Bone marrow (tissue), 2 donors: ENCODE results near the gene MEIS2.
A peak's percentile ranks its signal among the peaks of the same experiment; 100 is the strongest.

Experiments
- DNase-seq, 2 donors: peaks; one replicate each; lab custom pipeline; 2025; lab: John Stamatoyannopoulos, UW

The MEIS2 gene

GRCh38 chr15:36896949-36897348 lies 203.4 kb downstream of the MEIS2 start:
- no peak for DNase-seq

GRCh38 chr15:36894075-36894474 lies 206.3 kb downstream of the MEIS2 start:
- DNase-seq, result no peak

DNA sequence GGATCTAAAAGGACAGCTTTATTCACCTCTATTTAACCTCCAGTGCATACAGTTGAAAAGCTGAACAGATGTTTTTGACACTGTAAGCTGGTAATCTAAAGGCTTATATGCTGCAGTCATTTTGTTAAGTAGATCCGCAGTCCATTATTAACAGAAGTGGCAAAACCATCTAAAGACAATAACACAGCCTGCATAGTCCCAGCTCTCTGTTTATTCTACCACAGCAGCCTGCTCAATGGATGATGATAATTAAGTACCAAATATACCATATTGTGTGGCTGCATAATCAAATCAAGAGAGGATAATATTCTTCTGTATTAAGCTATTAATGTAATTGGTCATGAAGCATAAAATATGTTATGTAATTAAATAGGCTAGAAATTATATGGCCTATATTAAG lies 207.1 kb downstream of the MEIS2 start:
- DNase-seq, result no peak

DNA sequence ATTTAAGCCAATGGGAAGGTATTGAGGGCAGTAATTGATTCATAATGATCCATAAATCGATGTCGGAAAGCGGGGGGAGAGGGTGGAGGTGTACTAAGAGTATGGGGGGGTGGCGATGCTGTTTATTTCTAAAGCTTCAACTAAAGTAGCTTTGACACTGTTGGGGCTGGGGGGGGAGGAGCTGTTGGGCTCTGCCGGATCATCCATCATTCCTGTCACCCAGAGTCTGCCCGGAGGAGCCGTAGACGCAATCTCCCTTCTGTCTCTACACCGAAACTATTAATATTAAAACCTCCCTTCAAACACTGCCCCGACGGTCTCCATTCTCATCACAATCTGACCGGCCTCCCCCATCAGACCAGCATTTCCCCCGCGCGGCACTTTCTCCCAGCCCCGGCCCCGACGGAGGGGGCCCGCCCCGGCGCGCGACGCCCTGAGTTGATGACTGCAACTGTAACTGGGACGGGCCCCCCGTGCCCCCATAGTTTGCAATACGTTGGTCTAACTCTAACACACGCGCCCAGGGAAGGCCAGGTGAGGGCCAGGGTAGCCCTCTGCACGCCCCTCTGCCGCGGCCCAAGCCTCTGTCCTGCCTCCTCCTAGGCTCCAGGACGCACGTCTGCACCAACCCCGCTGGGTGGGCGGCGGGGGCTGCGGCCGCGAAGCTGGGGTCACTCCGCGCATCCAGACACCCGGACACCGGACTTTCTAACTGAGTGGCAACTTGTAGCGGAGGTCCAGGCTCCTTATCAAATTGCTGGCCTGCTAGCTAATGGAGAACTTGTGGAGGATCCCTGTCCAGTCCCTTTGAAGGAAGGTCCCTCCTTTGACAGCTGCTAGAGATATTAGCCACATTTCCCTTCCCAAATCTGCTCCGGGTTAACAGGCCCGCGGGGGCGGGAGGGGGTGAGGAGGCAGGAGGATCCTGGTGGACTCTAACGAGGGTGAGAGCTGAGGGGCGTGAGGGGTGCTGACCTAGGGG lies 212.0 kb downstream of the MEIS2 start:
- no peak for DNase-seq

DNA sequence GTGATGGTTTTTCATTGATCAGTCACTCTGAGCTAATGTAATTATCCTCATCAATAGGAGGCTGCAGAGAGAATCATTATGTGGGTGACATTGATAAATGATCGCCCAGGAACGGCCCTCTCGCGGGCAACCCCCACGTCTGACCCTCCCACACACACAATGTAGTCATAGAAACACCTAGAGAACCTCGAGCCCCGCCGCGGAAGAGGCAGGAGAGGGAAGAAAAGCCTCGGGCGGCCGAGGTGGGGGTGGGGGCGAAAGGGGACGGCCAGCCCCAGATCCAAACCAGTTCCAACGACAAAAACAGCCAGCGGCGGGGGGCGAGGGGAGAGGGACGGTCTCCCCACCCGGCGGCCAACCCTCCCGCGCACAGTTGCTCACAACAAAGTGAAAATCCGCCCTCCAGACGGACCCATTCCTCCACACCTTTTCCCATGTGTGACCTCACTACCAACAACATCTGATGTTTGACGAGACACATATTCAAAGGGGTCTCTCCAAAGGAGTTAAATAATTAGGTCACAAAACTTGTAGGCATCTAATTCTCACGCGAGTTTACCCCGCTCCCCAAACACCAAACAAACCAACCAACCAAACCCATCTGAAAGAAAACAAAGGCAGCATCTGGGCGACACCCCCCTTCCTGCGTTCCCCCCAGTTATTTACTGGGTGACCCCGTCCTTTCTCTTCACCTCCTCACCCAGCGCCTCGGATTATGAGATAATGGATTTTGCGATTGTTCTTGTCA lies 213.0 kb downstream of the MEIS2 start:
- DNase-seq, result no peak

DNA sequence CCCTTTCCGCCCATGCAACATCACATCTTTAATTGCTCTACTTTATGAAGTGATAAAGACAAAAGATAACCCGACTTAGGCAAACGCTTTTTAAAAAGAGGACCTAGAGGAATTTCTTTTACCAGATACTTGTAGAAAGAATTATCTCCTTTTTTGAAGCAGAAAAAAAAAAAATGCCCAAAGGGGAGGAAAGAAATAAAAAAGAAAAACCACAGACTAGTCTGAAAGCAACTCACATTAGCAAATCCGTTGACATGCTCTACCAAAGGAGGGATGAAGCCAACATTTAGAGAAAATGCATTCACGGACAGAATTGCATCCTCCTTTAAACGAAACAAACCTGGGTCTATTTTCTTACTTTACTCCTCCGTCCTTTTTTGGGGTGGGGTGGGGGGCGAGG lies 213.6 kb downstream of the MEIS2 start:
- no peak for DNase-seq

DNA sequence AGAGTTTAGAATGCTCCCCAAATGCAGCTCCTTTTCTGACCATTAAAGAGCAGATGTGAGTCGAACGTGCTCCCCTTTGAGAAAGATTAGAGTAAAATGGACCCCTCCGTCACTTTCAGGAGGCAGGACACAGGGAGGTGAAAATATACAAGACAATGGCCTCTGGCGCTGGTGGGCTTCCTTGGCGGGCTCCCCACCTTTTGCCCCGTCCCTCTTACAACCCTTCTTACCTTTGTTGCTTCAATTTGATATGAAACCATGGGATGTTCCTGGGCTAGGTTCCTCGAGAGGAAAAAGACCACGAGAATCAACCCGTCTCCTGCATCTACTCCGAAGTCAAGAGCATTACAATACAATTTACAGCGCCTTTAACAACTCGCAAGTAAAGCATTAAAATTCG lies 214.2 kb downstream of the MEIS2 start:
- no peak for DNase-seq

DNA sequence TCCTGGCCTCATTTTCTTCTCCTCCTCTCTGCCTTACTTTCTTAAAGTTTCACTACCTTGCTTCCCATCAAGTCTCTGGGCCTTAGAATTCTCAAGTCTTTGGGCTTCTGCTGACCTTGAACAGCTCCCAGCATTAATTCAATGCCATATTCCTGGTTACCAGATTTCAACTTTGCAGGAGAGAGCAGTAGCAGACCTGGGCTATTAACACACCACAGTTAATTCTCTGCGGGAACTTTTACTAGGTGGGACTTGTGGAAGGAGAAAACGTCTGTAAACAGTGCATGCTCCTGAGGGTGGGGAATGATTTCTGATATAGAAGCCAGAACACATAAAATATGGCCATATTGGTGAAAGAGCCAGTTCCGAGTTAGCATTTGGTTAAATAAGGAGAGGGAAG lies 214.6 kb downstream of the MEIS2 start:
- no peak for DNase-seq

DNA sequence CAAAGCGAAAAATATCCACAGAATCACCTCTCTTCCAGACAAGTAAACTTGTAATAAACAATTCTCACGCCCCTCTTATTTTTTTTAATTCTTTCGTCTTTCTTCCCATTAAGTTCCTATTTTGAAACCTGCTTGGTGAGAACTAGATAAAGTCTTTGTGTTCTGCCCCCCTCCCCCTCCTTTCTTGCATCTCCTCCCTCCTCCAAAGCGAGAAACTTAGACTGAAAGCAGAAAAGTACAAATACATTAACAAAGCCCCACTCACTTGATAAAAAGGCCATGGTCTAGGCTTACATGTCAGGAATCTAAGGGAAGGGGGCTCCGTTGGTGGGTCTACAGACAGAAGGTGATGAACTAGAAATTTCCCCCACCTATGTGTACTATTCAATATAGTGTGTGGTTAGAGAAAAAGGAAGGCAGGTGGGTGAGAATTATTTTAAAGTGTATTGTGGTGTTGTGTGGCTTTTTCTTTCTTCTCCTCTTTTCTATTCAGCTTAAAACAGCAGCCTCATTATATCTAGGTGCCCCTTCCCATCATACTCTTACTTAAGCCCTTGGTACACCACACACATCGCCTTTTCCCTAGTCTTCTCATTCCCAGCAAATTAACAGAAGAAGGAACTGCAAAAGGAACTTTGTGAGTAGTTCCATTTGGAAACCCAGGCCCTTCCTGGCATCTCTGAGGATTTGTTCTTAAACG lies 215.3 kb downstream of the MEIS2 start:
- DNase-seq, result no peak

GRCh38 chr15:36884518-36884875 lies 215.9 kb downstream of the MEIS2 start:
- DNase-seq, result no peak

DNA sequence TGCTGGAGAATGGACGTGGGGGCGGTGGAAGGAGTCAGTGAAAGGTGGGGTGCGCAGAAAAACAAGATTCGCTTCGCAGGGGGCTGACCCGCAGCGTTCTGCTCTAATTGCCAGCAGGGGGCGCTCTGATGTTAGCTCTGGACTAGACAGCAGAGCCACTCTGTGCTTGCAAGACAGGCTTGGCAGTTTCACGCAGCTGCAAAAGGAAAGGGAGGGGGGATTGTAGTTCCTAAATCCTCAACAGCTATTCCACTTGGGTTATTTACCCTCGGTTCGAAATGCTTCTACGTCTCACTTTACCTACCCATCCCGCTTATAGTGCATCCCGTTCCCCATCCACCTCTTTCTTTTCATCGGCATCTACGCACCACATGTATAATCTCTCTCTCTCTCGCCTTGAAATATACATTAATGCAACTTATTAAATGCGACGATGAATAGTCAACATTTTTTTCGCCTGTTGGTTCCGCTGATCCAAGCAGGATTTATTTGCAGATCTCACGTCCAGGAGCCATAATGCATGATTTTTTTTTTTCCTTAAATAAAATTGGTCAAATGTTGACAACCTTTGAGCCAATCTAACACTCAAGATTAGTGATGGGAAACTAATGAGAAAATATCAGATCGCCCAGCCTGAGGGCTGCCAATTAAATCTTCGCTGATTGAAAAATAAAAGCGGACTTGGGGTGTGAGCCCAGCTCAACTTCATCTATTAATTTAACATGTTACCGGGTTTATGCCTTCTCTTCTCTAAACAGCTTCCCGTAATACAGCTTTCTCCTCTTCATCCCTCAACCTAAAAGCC lies 216.4 kb downstream of the MEIS2 start:
- peak; percentile 7 to 41 for DNase-seq

GRCh38 chr15:36882487-36883131 lies 217.7 kb downstream of the MEIS2 start:
- no peak for DNase-seq

DNA sequence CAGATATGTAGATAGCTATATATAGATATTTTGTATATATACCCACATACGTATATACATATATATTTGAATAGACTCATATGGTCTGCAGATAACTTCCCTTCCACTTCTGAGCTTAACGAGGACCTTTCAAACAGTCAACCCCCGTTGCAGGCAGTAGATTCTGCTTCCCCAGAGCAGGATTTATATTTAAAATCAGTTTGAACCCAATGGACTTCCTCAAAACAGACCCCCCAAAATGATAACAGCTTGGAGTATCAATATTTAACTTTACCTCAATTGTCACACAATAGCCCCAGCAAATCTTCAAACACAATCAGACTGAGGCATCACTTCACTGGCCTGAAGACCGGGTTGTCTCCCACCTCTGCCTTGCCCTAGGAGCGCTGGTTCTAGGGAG lies 218.3 kb downstream of the MEIS2 start:
- no peak for DNase-seq

- no peak for DNase-seq
Observed at GRCh38 chr15:36881516-36881915, 218.8 kb downstream of the MEIS2 start.

DNA sequence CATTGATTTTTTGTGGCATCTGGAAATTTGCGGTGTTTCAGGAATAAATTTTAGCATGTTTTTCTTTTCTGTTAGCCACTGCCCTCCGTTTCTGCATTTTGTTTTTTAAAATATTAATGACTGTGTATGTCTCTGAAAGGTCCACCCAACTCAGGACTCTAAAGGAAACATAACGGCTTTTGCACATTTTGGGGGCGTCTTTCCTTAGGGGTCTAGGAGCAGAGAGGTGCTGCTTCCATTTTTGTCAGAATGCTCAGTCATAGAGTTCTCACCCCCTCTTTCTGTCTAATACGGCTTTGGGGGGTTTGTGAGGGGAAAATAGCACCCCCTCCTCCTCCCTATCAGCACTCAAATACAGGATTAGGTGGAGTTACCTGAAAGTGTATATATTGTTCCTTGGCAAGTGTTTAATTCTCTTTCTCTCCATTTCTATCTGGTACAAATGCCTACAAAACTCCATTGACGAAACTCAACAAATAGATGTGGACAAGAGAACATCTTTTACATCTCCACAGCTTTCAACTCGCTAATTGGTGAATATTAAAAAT lies 219.4 kb downstream of the MEIS2 start:
- DNase-seq, result no peak

GRCh38 chr15:36880224-36880912 lies 220.0 kb downstream of the MEIS2 start:
- DNase-seq, result no peak

GRCh38 chr15:36879568-36880222 lies 220.7 kb downstream of the MEIS2 start:
- no peak for DNase-seq

DNA sequence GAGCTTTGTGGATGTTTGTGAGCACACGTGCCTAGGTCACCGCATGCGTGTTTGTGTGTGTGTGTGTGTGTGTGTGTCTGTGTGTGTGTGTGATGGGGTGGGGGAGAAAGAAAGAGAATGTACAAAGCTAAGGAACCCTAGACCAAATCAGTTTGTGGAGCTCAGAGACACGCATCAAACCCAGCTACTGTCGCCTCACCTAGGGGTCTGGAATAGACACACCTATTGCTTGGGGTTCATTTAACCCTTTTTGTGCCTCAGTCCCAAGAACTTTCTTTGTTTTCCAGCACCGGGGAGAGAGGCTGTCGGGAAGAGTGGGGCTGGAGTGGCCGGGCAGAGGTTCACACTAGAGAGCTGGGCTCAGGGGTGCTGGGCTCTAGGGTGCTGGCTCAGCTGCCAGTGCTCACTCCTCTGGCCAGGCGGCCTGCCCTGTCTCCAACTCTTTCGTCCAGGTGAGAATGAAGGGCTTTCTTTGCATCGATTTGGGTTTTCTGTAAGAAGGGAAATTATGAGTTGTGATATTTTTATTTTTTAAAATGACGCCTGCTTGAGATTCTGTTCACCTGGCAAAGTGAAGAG lies 221.6 kb downstream of the MEIS2 start:
- DNase-seq, result no peak
